Vagina (tissue), 2 donors: ENCODE results near the gene PAFAH1B2. TPM values are rescaled to one million over a fixed set of nuclear protein-coding genes. Genes with fewer than 3 reads are reported as not detected.
"Not testable (repeated sequence)": the region's sequence is repeated elsewhere in the genome, so short reads cannot be mapped to it uniquely, and the experiment has no call there.

ENCODE experiments used
- DNase-seq, 2 donors: peaks; one replicate each; pipeline ENCODE4 v3.0.0-alpha.2; 2017; ENCODE audit errors: extremely low spot score in 2 of 2
- H3K27ac ChIP-seq: fragments of 200-600 bp; sonication (generic); one replicate; pipeline ENCODE4 v1.5.1; 2019
- H3K27me3 ChIP-seq: fragments of 200-600 bp; sonication (generic); one replicate; pipeline ENCODE4 v1.5.1; 2019
- H3K36me3 ChIP-seq, 2 donors: fragments of 200-600 bp; sonication (generic); one replicate each; pipeline ENCODE4 v1.5.1; 2017 to 2019
- H3K4me1 ChIP-seq: fragments of 200-600 bp; sonication (generic); one replicate; pipeline ENCODE4 v1.5.1; 2019
- H3K4me3 ChIP-seq, 2 donors: fragments of 200-600 bp; sonication (generic); 1 replicate in 1 of 2; 2 replicates in 1 of 2; pipeline ENCODE4 v1.5.1; 2016 to 2019
- H3K9me3 ChIP-seq: fragments of 200-600 bp; sonication (generic); one replicate; pipeline ENCODE4 v1.5.1; 2019
- CTCF ChIP-seq, 3 experiments: fragments of 450-650 bp in 2 of 3; fragments of 200-600 bp in 1 of 3; sonication (generic) in 1 of 3; IDR thresholded peaks; one replicate each; pipeline ENCODE4 v1.5.1; 2017 to 2019; ENCODE audit warnings: antibody characterized with exemption in 3 of 3, mild to moderate bottlenecking in 2 of 3, moderate library complexity in 2 of 3
- POLR2A ChIP-seq, 2 donors: fragments of 450-650 bp; IDR thresholded peaks; one replicate each; pipeline ENCODE4 v1.6.1; 2017; ENCODE audit warnings: antibody characterized with exemption in 2 of 2, mild to moderate bottlenecking in 2 of 2, moderate library complexity in 2 of 2
- POLR2AphosphoS5 ChIP-seq, 2 donors: sonication (generic); formaldehyde crosslinking; IDR thresholded peaks; one replicate each; pipeline ENCODE4 v1.9.0; 2017; ENCODE audit warnings: antibody characterized with exemption in 2 of 2, mild to moderate bottlenecking in 2 of 2, low read depth in 1 of 2; ENCODE audit not compliant: insufficient read depth in 1 of 2
- intact Hi-C: fragments of 100-400 bp; cut with DNase I; formaldehyde crosslinking; loops from one replicate; pipeline ENCODE4 v1.15.1; 2023
- total RNA-seq: library from RNA; depleted of rRNA; stranded (reverse); fragments of >200 nt; gene quantifications from one replicate; pipeline ENCODE4 v1.2.3, GENCODE V29; 2016

Gene PAFAH1B2
- total RNA-seq, 1 donor from 2014 or later, result 68.5 TPM

GRCh38 chr11:117130879-117131278 lies 13.2 kb upstream of the PAFAH1B2 start:
- intact Hi-C loops, result no loop called here
- H3K27ac ChIP-seq, result no peak overlapping the region
- no peaks in the 10 kb centered on the region for H3K4me1 ChIP-seq
- H3K9me3 ChIP-seq, result no peaks in the 10 kb centered on the region
- H3K36me3 ChIP-seq, result no peaks in the 10 kb centered on the region
- no peak for DNase-seq
- TF ChIP-seq CTCF (IDR thresholded peaks at IDR 0.05) (no peak), POLR2AphosphoS5 (IDR thresholded peaks at IDR 0.05; ENCODE audit: insufficient read depth in 1 of 2, low read depth in 1 of 2) (no peak), POLR2A (IDR thresholded peaks at IDR 0.05) (no peak)
- H3K4me3 ChIP-seq, result no peak overlapping the region
- no peaks in the 10 kb centered on the region for H3K27me3 ChIP-seq

GRCh38 chr11:117134431-117134830 lies 9.7 kb upstream of the PAFAH1B2 start:
- no peaks in the 10 kb centered on the region for H3K4me1 ChIP-seq
- H3K36me3 ChIP-seq, result no peaks in the 10 kb centered on the region
- no peak overlapping the region for H3K4me3 ChIP-seq
- H3K9me3 ChIP-seq, result no peaks in the 10 kb centered on the region
- intact Hi-C loops, result no loop called here
- no peak for TF ChIP-seq POLR2A (IDR thresholded peaks at IDR 0.05)
- TF ChIP-seq CTCF (IDR thresholded peaks at IDR 0.05), result no peak
- TF ChIP-seq POLR2AphosphoS5 (IDR thresholded peaks at IDR 0.05; ENCODE audit: insufficient read depth in 1 of 2, low read depth in 1 of 2), result no peak
- DNase-seq, result no peak
- no peak overlapping the region for H3K27ac ChIP-seq
- no peaks in the 10 kb centered on the region for H3K27me3 ChIP-seq

- H3K36me3 ChIP-seq, H3K27ac ChIP-seq, intact Hi-C loops, H3K4me3 ChIP-seq, H3K4me1 ChIP-seq, DNase-seq, H3K27me3 ChIP-seq, H3K9me3 ChIP-seq: not testable (repeated sequence)
Measured at GRCh38 chr11:117134979-117135378, 9.1 kb upstream of the PAFAH1B2 start.

- H3K36me3 ChIP-seq, H3K27ac ChIP-seq, H3K27me3 ChIP-seq, H3K4me3 ChIP-seq, DNase-seq, H3K4me1 ChIP-seq, H3K9me3 ChIP-seq, intact Hi-C loops: not testable (repeated sequence)
Measured at GRCh38 chr11:117137223-117138086, 6.6 kb upstream of the PAFAH1B2 start.

- no peak for DNase-seq
- no peak for TF ChIP-seq CTCF (IDR thresholded peaks at IDR 0.05)
- no peak for TF ChIP-seq POLR2AphosphoS5 (IDR thresholded peaks at IDR 0.05; ENCODE audit: insufficient read depth in 1 of 2, low read depth in 1 of 2)
- TF ChIP-seq POLR2A (IDR thresholded peaks at IDR 0.05), result no peak
Measured at GRCh38 chr11:117143390-117143789, 697 bp upstream of the PAFAH1B2 start.

More at GRCh38 chr11:117143390-117143789, 697 bp upstream of the PAFAH1B2 start:
- intact Hi-C loops, result no loop called here
- Histone ChIP-seq H3K4me3 (peak overlapping the region; percentile 81 to 88), H3K9me3 (no peaks in the 10 kb centered on the region), H3K27me3 (no peaks in the 10 kb centered on the region), H3K36me3 (no peaks in the 10 kb centered on the region), H3K27ac (peak overlapping the region; percentile 90), H3K4me1 (peaks cover 39% of the 10 kb centered on the region)
